NT2/D1 (cell line): ENCODE data around the gene PIGS.

Experiments used
- YY1 ChIP-seq: IDR thresholded peaks from 2 replicates; pipeline ENCODE4 v1.6.1; 2011; ENCODE audit not compliant: insufficient read length, insufficient read depth
- ZNF274 ChIP-seq: IDR thresholded peaks from 2 replicates; pipeline ENCODE4 v1.6.1; 2011; ENCODE audit warnings: mild to moderate bottlenecking, low read depth, low read length

DNA sequence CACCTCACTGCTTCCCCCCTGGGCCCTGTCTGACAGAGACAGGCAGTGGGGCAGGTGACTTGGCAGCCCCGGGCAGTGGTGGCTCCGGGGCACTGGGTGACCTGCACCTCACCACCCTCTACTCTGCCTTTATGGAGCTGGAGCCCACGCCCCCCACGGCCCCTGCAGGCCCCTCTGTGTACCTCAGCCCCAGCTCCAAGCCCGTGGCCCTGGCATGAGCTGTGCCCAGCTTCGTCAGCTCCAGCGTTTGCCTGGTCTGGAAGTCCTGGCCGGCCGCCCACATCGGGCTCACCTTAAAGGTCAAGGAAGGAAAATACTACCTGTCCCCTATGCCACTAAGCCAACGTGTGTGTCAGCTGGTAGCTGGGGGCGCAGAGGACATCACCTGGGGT, 34.1 kb downstream of the PIGS start:
- TF ChIP-seq YY1 (no peak), ZNF274 (no peak)
